ENCODE results near the gene EVI5L. TPM values are rescaled to one million over a fixed set of nuclear protein-coding genes. Genes with fewer than 3 reads are reported as not detected.
"Not testable (repeated sequence)": the region's sequence is repeated elsewhere in the genome, so short reads cannot be mapped to it uniquely, and the experiment has no call there.

The EVI5L gene
- total RNA-seq, 4 donors from 2014 or later = 8.3 to 15.5 (median 11.9) TPM

GRCh38 chr19:7888145-7888825, 58.3 kb downstream of the EVI5L start, which contains the start of gene LRRC8E:
LRRC8E (plus strand) TSS chr19:7888510; CDS start chr19:7895604, 7,094 bp downstream.
- Histone ChIP-seq H3K27ac (peak within 1 kb of the TSS; percentile 50 to 80 (median 79)), H3K9me3 (no peaks in the 10 kb centered on the region), H3K27me3 (peaks cover 0 to 42% (median 0%) of the 10 kb centered on the region in 4 donors), H3K4me3 (peak within 1 kb of the TSS; percentile 50 to 73 (median 67)), H3K36me3 (no peaks in the 10 kb centered on the region), H3K4me1 (peaks cover 7 to 15% (median 11%) of the 10 kb centered on the region in 3 donors)
- TF ChIP-seq POLR2A (IDR thresholded peaks at IDR 0.05) = peak in 2 of 4 donors; percentile 45 to 65
- TF ChIP-seq, protein P1, sequence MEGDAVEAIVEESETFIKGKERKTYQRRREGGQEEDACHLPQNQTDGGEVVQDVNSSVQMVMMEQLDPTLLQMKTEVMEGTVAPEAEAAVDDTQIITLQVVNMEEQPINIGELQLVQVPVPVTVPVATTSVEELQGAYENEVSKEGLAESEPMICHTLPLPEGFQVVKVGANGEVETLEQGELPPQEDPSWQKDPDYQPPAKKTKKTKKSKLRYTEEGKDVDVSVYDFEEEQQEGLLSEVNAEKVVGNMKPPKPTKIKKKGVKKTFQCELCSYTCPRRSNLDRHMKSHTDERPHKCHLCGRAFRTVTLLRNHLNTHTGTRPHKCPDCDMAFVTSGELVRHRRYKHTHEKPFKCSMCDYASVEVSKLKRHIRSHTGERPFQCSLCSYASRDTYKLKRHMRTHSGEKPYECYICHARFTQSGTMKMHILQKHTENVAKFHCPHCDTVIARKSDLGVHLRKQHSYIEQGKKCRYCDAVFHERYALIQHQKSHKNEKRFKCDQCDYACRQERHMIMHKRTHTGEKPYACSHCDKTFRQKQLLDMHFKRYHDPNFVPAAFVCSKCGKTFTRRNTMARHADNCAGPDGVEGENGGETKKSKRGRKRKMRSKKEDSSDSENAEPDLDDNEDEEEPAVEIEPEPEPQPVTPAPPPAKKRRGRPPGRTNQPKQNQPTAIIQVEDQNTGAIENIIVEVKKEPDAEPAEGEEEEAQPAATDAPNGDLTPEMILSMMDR (IDR thresholded peaks at IDR 0.05) = no peak
- intact Hi-C loops (cut with DNase I) = no loop called here
- WGBS, 2 donors = 25 to 38% methylated on average over 4 to 6 of the region's 53 CpGs
- DNase-seq = no peak

GRCh38 chr19:7888826-7889217, 58.8 kb downstream of the EVI5L start:
- peak overlapping the region; percentile 50 to 80 (median 79) for H3K27ac ChIP-seq
- DNase-seq = no peak
- no peaks in the 10 kb centered on the region for H3K9me3 ChIP-seq
- H3K4me1 ChIP-seq = peaks cover 7 to 19% (median 11%) of the 10 kb centered on the region in 3 donors
- H3K36me3 ChIP-seq = no peaks in the 10 kb centered on the region
- intact Hi-C loops (cut with DNase I) = no loop called here
- 40 to 68% methylated on average over 4 to 5 of the region's 8 CpGs for WGBS, 2 donors
- peak overlapping the region; percentile 50 to 73 (median 67) for H3K4me3 ChIP-seq
- TF ChIP-seq, protein P1 (IDR thresholded peaks at IDR 0.05) = no peak
- no peak for TF ChIP-seq POLR2A (IDR thresholded peaks at IDR 0.05)
- peaks cover 0 to 48% (median 0%) of the 10 kb centered on the region in 4 donors for H3K27me3 ChIP-seq

GRCh38 chr19:7893362-7894101, 63.5 kb downstream of the EVI5L start:
- intact Hi-C loops (cut with DNase I); DNase-seq; H3K4me3 ChIP-seq; H3K9me3 ChIP-seq; H3K27ac ChIP-seq; H3K36me3 ChIP-seq: not testable (repeated sequence)
- Histone ChIP-seq H3K4me1 (peaks cover 10 to 41% (median 12%) of the 10 kb centered on the region in 3 donors), H3K27me3 (peaks cover 0 to 47% (median 0%) of the 10 kb centered on the region in 4 donors)
- 75 to 82% methylated on average over 15 of the region's 18 CpGs for WGBS, 2 donors

GRCh38 chr19:7894612-7895309, 64.7 kb downstream of the EVI5L start:
- H3K36me3 ChIP-seq = peaks cover 0 to 15% (median 0%) of the 10 kb centered on the region in 3 donors
- 31 to 42% methylated on average over 5 to 7 of the region's 18 CpGs for WGBS, 2 donors
- H3K9me3 ChIP-seq = no peaks in the 10 kb centered on the region
- H3K4me1 ChIP-seq = peaks cover 4 to 35% (median 12%) of the 10 kb centered on the region in 3 donors
- intact Hi-C loops (cut with DNase I) = no loop called here
- TF ChIP-seq POLR2A (IDR thresholded peaks at IDR 0.05) = no peak
- TF ChIP-seq, protein P1 (IDR thresholded peaks at IDR 0.05) = peak in 1 of 6 experiments; percentile 15
- no peak overlapping the region for H3K4me3 ChIP-seq
- peak overlapping the region in 1 of 4 donors; percentile 21 for H3K27ac ChIP-seq
- DNase-seq = no peak
- peaks cover 0 to 39% (median 0%) of the 10 kb centered on the region in 4 donors for H3K27me3 ChIP-seq

GRCh38 chr19:7895565-7895964, 65.5 kb downstream of the EVI5L start:
- 80 to 91% methylated on average over 4 to 11 of the region's 13 CpGs for WGBS, 2 donors
- no peak overlapping the region for H3K4me3 ChIP-seq
- H3K4me1 ChIP-seq = peaks cover 10 to 43% (median 12%) of the 10 kb centered on the region in 3 donors
- peaks cover 0 to 17% (median 0%) of the 10 kb centered on the region in 3 donors for H3K36me3 ChIP-seq
- H3K9me3 ChIP-seq = no peaks in the 10 kb centered on the region
- TF ChIP-seq, protein P1 (IDR thresholded peaks at IDR 0.05) = no peak
- no peak for TF ChIP-seq POLR2A (IDR thresholded peaks at IDR 0.05)
- H3K27me3 ChIP-seq = peaks cover 0 to 43% (median 0%) of the 10 kb centered on the region in 4 donors
- intact Hi-C loops (cut with DNase I) = no loop called here
- no peak for DNase-seq
- peak overlapping the region in 1 of 4 donors; percentile 21 for H3K27ac ChIP-seq
